Stimulated activated CD4-positive, alpha-beta T cell treated with anti-CD3 and anti-CD28 coated beads, TNF-alpha, amount 100 ng/mL, for 4 hours (primary cell): ENCODE results near the gene GNAI2.

Source experiments
- DNase-seq, 3 experiments: peaks; one replicate each; pipeline ENCODE4 v3.0.0-alpha.2; 2020; ENCODE audit warnings: low read depth in 3 of 3

GNAI2 gene

DNA sequence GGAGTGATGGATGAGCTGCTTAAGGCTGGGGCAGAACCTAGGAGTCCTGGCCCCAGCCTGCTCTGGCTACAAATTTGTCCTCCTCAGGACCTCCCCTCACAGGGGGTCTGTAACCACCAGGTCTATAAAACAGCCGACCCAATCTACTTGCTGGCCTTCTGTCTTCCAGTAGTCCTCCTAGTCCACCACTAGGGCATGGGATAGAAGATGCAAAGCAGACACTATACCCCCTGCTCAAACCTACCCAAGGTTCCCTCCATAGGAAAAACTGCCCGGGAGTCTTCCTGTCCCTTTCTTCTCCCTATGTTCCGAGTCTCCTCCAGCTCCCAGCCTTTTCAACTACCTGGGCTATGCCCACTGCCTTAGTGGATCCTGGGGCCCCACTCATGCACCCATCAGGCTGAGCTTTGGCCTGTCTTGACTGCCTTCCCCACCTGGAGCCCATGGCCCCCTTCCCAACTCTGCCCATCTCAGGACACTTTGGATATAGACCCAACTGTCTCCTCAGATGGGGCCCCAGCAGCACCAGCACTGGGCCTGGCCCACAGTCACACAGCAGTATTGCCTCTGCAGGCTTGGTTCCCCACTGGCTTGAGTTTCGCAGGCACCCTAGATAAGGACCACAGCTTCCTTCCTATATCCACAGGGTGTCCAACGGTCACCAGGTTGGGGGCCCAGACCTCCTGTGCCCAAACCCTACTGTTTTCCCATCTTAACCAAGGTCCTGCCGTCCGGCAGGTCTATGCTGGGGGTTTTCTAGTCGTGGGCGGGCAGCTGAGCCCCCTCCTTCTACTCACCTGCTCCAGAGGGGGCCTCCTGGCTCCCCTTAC lies 62.1 kb downstream of the GNAI2 start:
- no peak for DNase-seq

DNA sequence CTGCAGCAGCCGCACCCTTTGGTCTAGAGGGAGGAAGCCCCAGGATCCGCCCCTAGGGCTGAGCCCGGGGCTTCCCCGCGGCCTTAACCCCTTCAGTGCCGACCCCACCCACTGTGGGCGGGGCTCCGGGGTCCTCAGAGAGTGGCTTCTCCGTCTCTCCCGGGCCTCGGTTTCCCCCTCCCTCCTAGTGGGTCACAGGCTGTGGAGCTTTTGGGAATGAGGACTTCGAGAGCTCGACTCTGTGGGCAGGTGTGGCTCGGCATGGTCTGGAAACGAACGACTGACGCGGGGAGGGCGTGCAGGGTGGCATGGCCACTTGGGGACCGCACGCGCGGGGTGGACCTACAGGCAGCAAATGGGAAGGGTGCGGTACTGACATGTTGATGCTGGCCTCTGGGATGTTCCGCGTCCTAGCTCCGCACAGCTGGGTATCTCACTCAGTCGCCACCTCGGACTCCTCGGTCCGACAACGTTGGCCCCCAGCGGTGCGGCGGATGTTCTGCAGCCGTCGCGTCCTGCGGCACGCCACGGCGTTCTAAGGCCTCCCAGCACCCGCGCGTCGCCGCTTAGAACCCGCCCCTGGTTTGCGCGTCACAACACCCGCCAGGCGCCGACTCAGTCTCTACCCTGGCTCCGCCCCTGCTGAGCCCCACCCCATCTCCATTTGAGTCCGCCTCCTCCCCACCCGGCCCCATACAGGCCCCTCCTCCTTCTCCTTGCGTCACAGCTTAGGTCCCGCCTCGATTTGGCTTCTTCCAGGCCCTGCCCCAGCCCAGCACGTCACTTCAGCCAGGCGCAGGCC lies 63.0 kb downstream of the GNAI2 start, which contains the start of the genes HYAL3 and NAA80:
TSS of gene HYAL3 (minus strand) at position 570 of the 802 bp plus-strand sequence. CDS start 3,803 bp downstream, outside the sequence.
TSS of gene NAA80 (minus strand) at position 570 of the 802 bp plus-strand sequence. CDS start 1,942 bp downstream, outside the sequence.
- DNase-seq, result peak; percentile 97 to 99 (median 98)

DNA sequence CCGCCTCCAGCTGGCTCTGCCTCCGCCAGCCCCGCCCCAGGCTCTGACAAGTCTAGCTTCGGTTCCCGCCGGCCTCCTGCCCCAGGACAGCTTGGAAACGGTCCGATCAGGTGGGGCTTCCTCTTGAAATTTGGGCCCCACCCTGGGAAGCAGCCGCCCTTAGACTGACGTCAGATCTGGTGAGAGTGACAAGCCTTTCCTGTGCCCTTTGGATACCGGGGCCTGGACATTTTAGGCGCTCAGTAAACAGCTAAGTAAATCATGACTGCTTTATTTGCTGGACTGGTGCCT lies 63.6 kb downstream of the GNAI2 start:
- no peak for DNase-seq

DNA sequence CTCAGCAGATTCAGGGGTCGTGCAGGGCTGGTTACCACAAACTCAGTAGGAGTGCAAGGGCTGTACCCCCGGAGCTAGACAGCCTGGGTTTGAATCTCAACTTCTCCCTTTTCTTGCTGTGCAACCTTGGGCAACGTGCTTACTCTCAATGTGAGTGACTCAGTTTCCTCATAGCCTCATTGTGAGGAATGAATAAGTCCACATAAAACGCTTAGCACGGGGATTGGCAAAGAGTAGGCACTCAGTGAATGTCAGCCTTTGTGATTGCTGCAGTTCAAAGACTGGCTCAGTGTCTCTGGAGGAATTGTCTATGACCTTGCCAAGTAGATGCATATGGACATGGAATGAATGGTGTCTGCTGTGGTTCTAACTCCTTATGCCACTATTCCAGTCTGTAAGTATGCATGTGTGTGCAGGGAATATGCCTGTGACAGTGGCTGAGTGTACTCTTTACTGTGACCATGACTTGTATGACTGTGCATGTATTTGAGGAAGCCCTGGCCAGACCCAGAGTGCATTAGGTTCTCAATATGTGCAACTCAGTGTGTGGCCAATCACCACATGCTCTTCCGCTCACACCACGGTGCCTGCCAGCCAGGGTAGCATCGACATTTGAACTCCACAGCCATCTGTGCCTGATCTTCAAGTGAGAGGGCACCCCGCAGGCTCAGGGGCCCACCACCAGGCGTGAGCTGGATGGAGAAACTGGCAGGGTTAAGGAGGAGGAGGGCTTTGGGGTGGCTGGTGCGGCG lies 64.1 kb downstream of the GNAI2 start:
- DNase-seq, result no peak

DNA sequence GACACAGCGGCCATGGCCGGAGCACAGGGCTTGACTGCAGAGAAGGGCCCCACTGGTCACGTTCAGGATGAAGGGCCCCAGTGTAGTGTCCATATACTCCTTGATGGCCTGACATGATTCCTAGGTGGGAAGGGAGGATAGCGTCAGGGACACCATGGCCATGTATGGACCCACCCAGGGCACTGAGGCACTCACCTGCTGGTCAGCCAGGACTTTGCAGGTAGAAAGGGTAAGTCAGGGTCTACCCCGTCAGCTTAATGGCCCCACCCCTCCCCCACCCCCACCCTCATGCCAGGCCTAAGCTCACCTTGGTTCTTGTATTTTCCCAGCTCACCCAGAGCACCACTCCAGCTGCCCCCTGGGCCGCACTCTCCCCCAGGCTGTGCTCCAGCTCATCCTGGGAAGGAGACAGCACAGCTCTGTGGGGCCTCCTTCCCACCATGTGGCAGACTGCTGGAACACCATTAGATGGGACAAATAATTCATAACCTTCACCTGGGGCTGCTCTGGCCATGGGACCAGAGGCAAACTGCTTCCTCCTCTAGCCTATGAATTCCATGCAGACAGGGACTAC lies 64.8 kb downstream of the GNAI2 start:
- DNase-seq, result no peak

DNA sequence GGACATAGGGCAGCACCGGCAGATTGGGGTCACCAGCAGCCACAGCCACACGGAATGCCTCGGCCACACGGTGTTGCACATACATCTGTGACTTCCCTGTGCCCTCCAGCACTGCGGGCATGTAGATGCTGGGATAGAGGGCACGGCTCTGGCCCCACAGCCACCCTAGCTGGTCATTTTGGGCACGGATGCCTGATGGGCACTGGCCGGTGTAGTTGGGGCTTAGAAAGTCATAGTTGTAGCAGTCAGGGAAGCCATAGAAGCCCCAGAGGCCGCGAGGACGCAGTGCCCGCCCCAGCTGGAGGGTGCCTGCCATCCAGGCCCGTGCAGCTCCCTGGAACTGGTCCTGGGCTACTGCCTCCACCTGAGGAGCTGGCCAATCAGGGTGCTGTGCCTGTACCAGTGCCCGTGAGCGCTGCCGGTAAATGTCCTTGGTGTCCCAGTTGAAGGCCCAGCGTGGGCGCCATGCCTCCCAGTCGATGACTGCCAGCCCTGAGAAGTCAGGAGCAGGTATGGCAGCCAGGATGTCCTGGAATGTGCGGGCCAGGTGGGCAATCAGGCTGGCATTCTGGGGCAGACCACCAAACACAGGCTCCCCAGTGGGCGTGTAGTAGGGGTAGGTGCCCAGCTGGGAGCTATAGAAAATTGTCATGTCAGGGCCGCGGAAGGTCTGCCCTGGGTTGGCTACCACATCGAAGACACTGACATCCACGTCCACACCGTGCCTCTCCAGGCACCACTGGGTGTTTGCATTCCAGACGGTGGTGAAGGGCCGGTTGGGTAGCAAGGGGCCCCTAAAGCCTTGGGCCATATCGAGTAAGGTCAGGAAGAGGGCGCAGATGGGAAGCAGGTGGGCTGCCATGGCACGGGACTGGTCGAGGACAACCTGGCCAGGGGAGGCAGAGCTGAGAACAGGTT lies 66.3 kb downstream of the GNAI2 start:
- no peak for DNase-seq

DNA sequence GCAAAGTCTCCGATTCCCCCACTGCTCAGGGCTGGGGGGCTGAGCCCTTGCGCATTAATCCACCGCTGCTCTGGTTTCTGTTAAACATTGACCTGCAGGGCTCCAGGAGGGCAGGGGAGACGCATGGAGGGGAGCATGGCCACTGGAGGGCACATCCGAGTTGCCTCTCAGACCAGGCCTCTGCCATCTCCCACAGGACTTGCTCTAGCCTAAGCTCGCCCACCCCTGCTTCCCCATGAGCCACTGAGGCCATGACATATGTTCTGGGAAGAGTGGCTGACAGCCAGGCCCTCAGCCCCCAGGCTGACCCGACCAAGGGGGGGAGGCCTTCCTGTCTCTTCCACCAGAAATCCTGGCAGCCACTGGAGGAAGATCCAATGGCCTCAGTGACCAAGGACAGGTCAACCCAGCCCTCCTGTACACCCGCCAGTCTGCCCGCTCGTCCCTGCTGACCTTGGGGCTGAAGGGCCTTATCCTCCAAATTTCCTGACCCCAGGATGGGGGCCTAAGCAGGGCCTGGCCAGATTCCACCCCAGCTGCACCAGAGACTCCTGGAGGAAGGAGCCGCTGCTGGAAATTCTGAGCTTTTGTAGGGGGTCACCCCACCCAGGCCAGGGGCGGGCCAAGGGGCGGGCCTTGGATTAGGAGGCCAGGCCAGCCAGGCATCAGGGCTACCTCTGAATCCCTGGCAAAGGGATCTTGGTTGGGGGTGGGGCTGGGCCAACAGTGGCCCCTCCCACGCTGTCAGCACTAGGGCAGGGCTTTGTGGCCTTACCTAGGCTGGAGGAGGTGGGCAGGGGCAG lies 67.2 kb downstream of the GNAI2 start, which contains the start of gene HYAL1:
TSS of gene HYAL1 (minus strand) at position 562 of the 803 bp plus-strand sequence. CDS start 618 bp downstream, outside the sequence.
- DNase-seq, result no peak

DNA sequence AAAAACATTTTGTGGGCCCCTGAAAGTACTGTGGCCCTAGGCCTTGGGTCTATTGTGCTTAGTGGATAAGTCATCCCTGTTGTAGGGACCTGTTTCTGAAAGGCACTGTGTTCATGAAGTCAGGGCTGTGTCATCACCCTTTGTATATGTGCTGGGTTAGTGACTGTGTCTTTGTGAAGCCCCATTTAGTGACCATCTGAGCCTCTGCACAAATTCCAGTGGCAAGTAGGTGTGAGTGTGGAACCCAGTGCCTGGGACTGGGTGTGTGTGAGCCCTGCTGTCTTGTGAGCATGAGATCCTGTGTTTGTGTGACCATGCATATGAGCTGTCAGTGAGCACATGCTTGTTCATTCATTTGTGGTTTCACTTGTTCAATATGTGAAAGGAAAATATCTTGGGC lies 68.6 kb downstream of the GNAI2 start:
- DNase-seq, result no peak
